SK-N-SH (cell line): Measurements from ENCODE around the gene GPC5. TPM values are rescaled to one million over a fixed set of nuclear protein-coding genes. Genes with fewer than 3 reads are reported as not detected.
A peak's percentile ranks its signal among the peaks of the same experiment; 100 is the strongest.

ENCODE experiments used
- CTCF ChIA-PET: fragments of 300-600, 350-600 bp; formaldehyde crosslinking; extraction: SDS; loops from one replicate; lab custom pipeline; 2021; lab: Yijun Ruan, JAX
- POLR2A ChIA-PET: fragments of 350-600 bp; sonication (Branson Sonifier 250); formaldehyde crosslinking; extraction: SDS; loops from one replicate; lab custom pipeline; 2020; ENCODE audit warnings: antibody characterized with exemption, inconsistent platforms; lab: Yijun Ruan, JAX
- DNase-seq: peaks from one replicate; pipeline ENCODE4 v3.0.0; 2012
- H2AFZ ChIP-seq: fragments of 200-600 bp; sonication (generic); 2 replicates; pipeline ENCODE4 v1.8.1; 2016; ENCODE audit warnings: antibody characterized with exemption, mild to moderate bottlenecking, low read depth
- H3F3A ChIP-seq: fragments of 200-600 bp; sonication (generic); replicated peaks from 2 replicates; pipeline ENCODE3; 2016; ENCODE audit warnings: antibody characterized with exemption, mild to moderate bottlenecking; ENCODE audit not compliant: insufficient read depth
- H3K27ac ChIP-seq, 2 experiments: fragments of 200-500 bp in 1 of 2; fragments of 200-600 bp in 1 of 2; sonication (Bioruptor generic) in 1 of 2; sonication (generic), shearing (Covaris generic) in 1 of 2; 2 replicates each; pipeline versions ENCODE4 v1.5.1 to v1.6.1; 2014 to 2016; ENCODE audit warnings: low read depth in 2 of 2, inconsistent platforms in 1 of 2, low read length in 1 of 2, mild to moderate bottlenecking in 1 of 2, mixed read lengths in 1 of 2
- H3K27me3 ChIP-seq: fragments of 200-600 bp; sonication (generic), shearing (Covaris generic); 2 replicates; pipeline ENCODE4 v1.6.1; 2016; ENCODE audit warnings: mixed run types; ENCODE audit not compliant: insufficient read depth
- H3K36me3 ChIP-seq, 2 experiments: fragments of 200-500 bp in 1 of 2; fragments of 200-600 bp in 1 of 2; sonication (Bioruptor generic) in 1 of 2; sonication (generic) in 1 of 2; replicated peaks in 1 of 2; 2 replicates each; pipeline versions ENCODE3 to v1.5.1; 2014 to 2016; ENCODE audit warnings: low read length in 1 of 2, mild to moderate bottlenecking in 1 of 2; ENCODE audit not compliant: insufficient read depth in 2 of 2, control insufficient read depth in 1 of 2
- H3K4me1 ChIP-seq, 2 experiments: fragments of 200-500 bp in 1 of 2; fragments of 200-600 bp in 1 of 2; sonication (Bioruptor generic) in 1 of 2; sonication (generic), shearing (Covaris generic) in 1 of 2; 2 replicates each; pipeline versions ENCODE4 v1.5.1 to v1.6.1; 2014 to 2016; ENCODE audit warnings: low read depth in 1 of 2, low read length in 1 of 2, mixed run types in 1 of 2; ENCODE audit not compliant: insufficient read depth in 2 of 2, control insufficient read depth in 1 of 2
- H3K4me2 ChIP-seq: fragments of 200-600 bp; sonication (generic), shearing (Covaris generic); 2 replicates; pipeline ENCODE4 v1.6.1; 2017; ENCODE audit warnings: mixed run types
- H3K4me3 ChIP-seq, 2 experiments: fragments of 200-500 bp in 1 of 2; fragments of 200-600 bp in 1 of 2; sonication (Bioruptor generic) in 1 of 2; sonication (generic), shearing (Covaris generic) in 1 of 2; 2 replicates each; pipeline versions ENCODE4 v1.5.1 to v1.8.1; 2014 to 2016; ENCODE audit warnings: low read depth in 2 of 2, inconsistent platforms in 1 of 2, low read length in 1 of 2, mild to moderate bottlenecking in 1 of 2, mixed read lengths in 1 of 2, moderate library complexity in 1 of 2
- H3K79me2 ChIP-seq: fragments of 200-600 bp; sonication (generic); 2 replicates; pipeline ENCODE4 v1.8.1; 2017; ENCODE audit warnings: mild to moderate bottlenecking; ENCODE audit not compliant: insufficient read depth
- H3K9ac ChIP-seq: fragments of 200-600 bp; sonication (generic); 2 replicates; pipeline ENCODE4 v1.6.1; 2017; ENCODE audit warnings: mixed run types
- H3K9me2 ChIP-seq: fragments of 200-600 bp; sonication (generic); 2 replicates; pipeline ENCODE4 v1.6.1; 2017; ENCODE audit warnings: mixed run types
- H3K9me3 ChIP-seq: fragments of 200-600 bp; sonication (generic); 2 replicates; pipeline ENCODE4 v1.6.1; 2017; ENCODE audit warnings: mixed run types, mild to moderate bottlenecking, moderate library complexity
- H4K20me1 ChIP-seq: fragments of 200-600 bp; sonication (generic); 2 replicates; pipeline ENCODE4 v1.6.1; 2017; ENCODE audit warnings: mild to moderate bottlenecking, mixed run types; ENCODE audit not compliant: insufficient read depth
- CHD2 ChIP-seq: fragments of 150-350 bp; IDR thresholded peaks from 2 replicates; pipeline ENCODE4 v1.6.1; 2018; ENCODE audit warnings: low read length; ENCODE audit not compliant: partially characterized antibody
- ELF1 ChIP-seq: IDR thresholded peaks from 2 replicates; pipeline ENCODE4 v1.4.0; 2012
- EP300 ChIP-seq, 2 experiments: IDR thresholded peaks; 2 replicates each; pipeline versions ENCODE4 v1.4.0 to v1.6.1; 2012; ENCODE audit warnings: borderline replicate concordance in 1 of 2, low read depth in 1 of 2, low read length in 1 of 2
- EZH2phosphoT487 ChIP-seq: fragments of 200-600 bp; sonication (generic); IDR thresholded peaks from 2 replicates; pipeline ENCODE4 v1.6.1; 2017; ENCODE audit warnings: low read depth, mixed run types, mild to moderate bottlenecking, antibody characterized with exemption, moderate library complexity, borderline replicate concordance
- FOSL2 ChIP-seq: IDR thresholded peaks from 2 replicates; pipeline ENCODE4 v1.4.0; 2012; ENCODE audit warnings: low read depth, mild to moderate bottlenecking, moderate library complexity, borderline replicate concordance
- FOXJ3 ChIP-seq: sonication (generic); formaldehyde crosslinking; IDR thresholded peaks from 2 replicates; pipeline ENCODE4 v1.5.1; 2020; ENCODE audit warnings: mild to moderate bottlenecking, missing genetic modification reagents
- GABPA ChIP-seq: IDR thresholded peaks from 2 replicates; pipeline ENCODE4 v1.4.0; 2012; ENCODE audit warnings: low read depth, mild to moderate bottlenecking
- GATA2 ChIP-seq: sonication (generic); formaldehyde crosslinking; IDR thresholded peaks from 2 replicates; pipeline ENCODE4 v1.5.0; 2020; ENCODE audit warnings: mild to moderate bottlenecking, missing genetic modification reagents
- MEF2A ChIP-seq: IDR thresholded peaks from 2 replicates; pipeline ENCODE4 v1.4.0; 2012; ENCODE audit warnings: low read depth, borderline replicate concordance
- MXI1 ChIP-seq: IDR thresholded peaks from 2 replicates; pipeline ENCODE4 v1.6.1; 2012; ENCODE audit warnings: mild to moderate bottlenecking, low read depth, low read length, improper control_type of control experiment
- POLR2AphosphoS5 ChIP-seq: IDR thresholded peaks from 2 replicates; pipeline ENCODE4 v1.6.1; 2012; ENCODE audit warnings: low read depth, low read length
- RAD21 ChIP-seq: IDR thresholded peaks from 2 replicates; pipeline ENCODE4 v1.6.1; 2012; ENCODE audit warnings: mild to moderate bottlenecking, low read length
- RFX5 ChIP-seq: IDR thresholded peaks from 2 replicates; pipeline ENCODE4 v1.6.1; 2012; ENCODE audit warnings: mild to moderate bottlenecking, improper control_type of control experiment, low read length
- SMC3 ChIP-seq: IDR thresholded peaks from 2 replicates; pipeline ENCODE4 v1.6.1; 2012; ENCODE audit warnings: low read depth, low read length, improper control_type of control experiment
- TCF12 ChIP-seq: IDR thresholded peaks from 2 replicates; pipeline ENCODE4 v1.4.0; 2012
- YY1 ChIP-seq: IDR thresholded peaks from 2 replicates; pipeline ENCODE4 v1.4.0; 2012; ENCODE audit warnings: low read depth, mild to moderate bottlenecking
- WGBS: methylation state at CpG from one replicate; pipeline ENCODE4 v1.1.6; 2017; ENCODE audit warnings: low lambda C conversion rate; 5-methylcytosine and 5-hydroxymethylcytosine counted together
- polyA plus RNA-seq, 3 experiments: library from polyadenylated mRNA; depleted of rRNA; stranded (reverse); fragments of >200 nt; gene quantifications; 2 replicates each; pipeline ENCODE4 v1.2.3, GENCODE V29; 2012
- TF ChIP-seq, protein P1 (sequence below): fragments of 200-600 bp; sonication (generic); IDR thresholded peaks from 2 replicates; pipeline ENCODE4 v1.6.1; 2017; ENCODE audit warnings: antibody characterized with exemption, mild to moderate bottlenecking, moderate library complexity

The GPC5 gene
- polyA plus RNA-seq, 1 of the 3 experiments (the other 2 are of a cell fraction): 0.03 TPM

DNA sequence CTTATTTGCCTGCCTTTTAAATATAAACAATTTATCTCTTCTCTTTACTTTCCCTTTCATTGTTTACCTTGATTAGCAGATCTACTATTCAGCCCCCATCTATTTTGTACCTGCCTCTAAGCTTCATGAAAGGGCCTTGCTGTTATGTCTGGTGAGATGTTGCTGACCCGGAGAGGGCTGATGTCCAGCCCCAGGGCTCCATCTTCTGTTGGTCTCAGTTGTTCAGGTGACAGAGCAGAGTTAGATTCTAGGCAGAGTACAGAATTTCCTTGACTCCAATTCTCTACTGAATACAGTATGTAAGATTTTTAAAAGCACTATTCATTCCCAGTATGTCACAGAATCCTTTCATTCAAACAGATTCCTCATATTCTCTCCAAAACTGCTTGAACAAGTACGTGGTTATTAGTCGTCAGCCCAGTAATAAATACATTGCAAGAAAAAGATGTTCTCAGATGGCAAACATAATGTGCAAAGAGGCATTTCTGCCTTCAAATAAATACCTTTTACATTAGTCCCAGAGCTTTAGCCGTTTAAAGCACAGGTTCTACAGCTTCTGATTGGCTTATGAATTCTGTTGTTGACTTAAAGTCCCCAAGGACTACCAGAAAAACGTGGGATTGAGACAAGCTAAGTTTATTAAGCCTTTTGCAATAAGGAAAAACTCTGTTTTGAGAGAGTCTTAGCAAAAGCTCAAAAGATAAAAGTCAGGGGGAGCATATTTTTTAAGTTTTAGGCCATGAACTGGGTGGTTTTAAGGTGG, 159.1 kb downstream of the GPC5 start:
- no peak for DNase-seq
- Histone ChIP-seq H3K4me1 (no peaks in the 10 kb centered on the region; a peak in 1 of 4 replicates), H3K36me3 (no peaks in the 10 kb centered on the region), H4K20me1 (no peaks in the 10 kb centered on the region), H3K27ac (no peak overlapping the region), H3K27me3 (no peaks in the 10 kb centered on the region), H3K9ac (no peak overlapping the region), H3K79me2 (no peaks in the 10 kb centered on the region), H3K4me2 (no peak overlapping the region), H3K9me2 (no peaks in the 10 kb centered on the region), H3K9me3 (no peaks in the 10 kb centered on the region), H2AFZ (no peak overlapping the region), H3K4me3 (no peak overlapping the region), H3F3A (no peaks in the 10 kb centered on the region)
- ChIA-PET POLR2A (no interaction called here), CTCF (interaction anchor here (1.0 to 1.8 kb wide), 6 partner anchors 13 to 176 kb away, joined by 3 to 6 read pairs (median 3); no protein-coding TSS in a partner anchor)
- peak; percentile 20; the same call in 1 of the 2 replicates for TF ChIP-seq RAD21
- TF ChIP-seq MXI1: no peak
- 41% methylated on average over 5 of the region's 5 CpGs for WGBS

- H3K27ac ChIP-seq: peak overlapping the region in 1 of 2 experiments; percentile 88; a peak in 1 of 4 replicates
- WGBS: 34% methylated on average over 5 of the region's 5 CpGs
- ChIA-PET CTCF (interaction anchor here (0.7 to 1.4 kb wide), 3 partner anchors 13 to 158 kb away, joined by 3 to 7 read pairs (median 3); no protein-coding TSS in a partner anchor), POLR2A (no interaction called here)
- no peaks in the 10 kb centered on the region for H3K9me3 ChIP-seq
- H3K27me3 ChIP-seq: no peaks in the 10 kb centered on the region
- no peaks in the 10 kb centered on the region for H3K79me2 ChIP-seq
- H2AFZ ChIP-seq: no peak overlapping the region
- H3K4me2 ChIP-seq: no peak overlapping the region
- H3K9ac ChIP-seq: no peak overlapping the region
- no peaks in the 10 kb centered on the region for H3F3A ChIP-seq
- no peaks in the 10 kb centered on the region for H3K9me2 ChIP-seq
- H3K4me3 ChIP-seq: no peak overlapping the region
- no peak for DNase-seq
- TF ChIP-seq GATA2 (no peak), MXI1 (peak; percentile 41; the same call in 1 of the 2 replicates), RAD21 (peak; percentile 22), EP300 (IDR thresholded peaks at IDR 0.05; ENCODE audit: borderline replicate concordance in 1 of 2, low read depth in 1 of 2, low read length in 1 of 2) (peak in 1 of 2 experiments; percentile 30; a peak in 1 of 4 replicates)
- TF ChIP-seq, all 33 proteins: peak for 3
- peaks cover 0 to 9% of the 10 kb centered on the region in 2 experiments; a peak in 2 of 4 replicates for H3K4me1 ChIP-seq
- H4K20me1 ChIP-seq: no peaks in the 10 kb centered on the region
- no peaks in the 10 kb centered on the region for H3K36me3 ChIP-seq
Measured at GRCh38 chr13:91563799-91564198, 165.4 kb downstream of the GPC5 start.

DNA sequence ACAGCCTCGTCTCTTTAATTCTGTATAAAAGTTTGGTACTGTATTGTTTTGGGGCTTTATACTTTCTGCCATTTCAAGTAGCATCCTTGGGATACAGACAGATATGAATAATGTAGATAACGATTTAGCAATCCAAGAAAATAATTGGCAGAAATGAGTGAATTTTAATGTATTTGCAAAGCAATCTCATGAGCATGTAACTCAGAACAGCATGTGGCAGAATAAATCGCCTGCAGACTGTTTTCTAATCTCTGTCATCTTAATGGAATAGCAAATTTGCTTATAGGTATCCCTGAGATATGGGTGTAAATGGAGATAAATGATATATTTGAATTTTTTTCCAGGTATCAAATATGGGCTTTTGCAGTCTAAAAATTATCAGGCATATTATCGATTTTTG, 166.0 kb downstream of the GPC5 start:
- ChIA-PET CTCF (interaction anchor here (1.0 to 1.4 kb wide), 2 partner anchors 13 to 115 kb away, joined by 3 to 7 read pairs; no protein-coding TSS in a partner anchor), POLR2A (no interaction called here)
- Histone ChIP-seq H3K4me1 (peaks cover 0 to 9% of the 10 kb centered on the region in 2 experiments; a peak in 2 of 4 replicates), H3K9me3 (no peaks in the 10 kb centered on the region), H3K36me3 (no peaks in the 10 kb centered on the region), H3K4me3 (no peak overlapping the region), H4K20me1 (no peaks in the 10 kb centered on the region), H3K4me2 (no peak overlapping the region), H2AFZ (no peak overlapping the region), H3F3A (no peaks in the 10 kb centered on the region), H3K9me2 (no peaks in the 10 kb centered on the region), H3K9ac (no peak overlapping the region), H3K27ac (peak overlapping the region in 1 of 2 experiments; percentile 88; a peak in 1 of 4 replicates), H3K27me3 (no peaks in the 10 kb centered on the region), H3K79me2 (no peaks in the 10 kb centered on the region)
- WGBS: 9% methylated on average over 4 of the region's 4 CpGs
- DNase-seq: peak; percentile 28
- TF ChIP-seq ELF1 (no peak), GABPA (no peak), POLR2AphosphoS5 (no peak), FOSL2 (no peak), CHD2 (peak; percentile 67), TCF12 (0 out of 2 replicates have a peak, but pooled peaks have one; percentile 5), SMC3 (no peak), YY1 (no peak), MXI1 (no peak), EZH2phosphoT487 (no peak), MEF2A (no peak), FOXJ3 (0 out of 2 replicates have a peak, but pooled peaks have one; percentile 54), RFX5 (no peak), GATA2 (peak; percentile 94)
- TF ChIP-seq, protein P1, sequence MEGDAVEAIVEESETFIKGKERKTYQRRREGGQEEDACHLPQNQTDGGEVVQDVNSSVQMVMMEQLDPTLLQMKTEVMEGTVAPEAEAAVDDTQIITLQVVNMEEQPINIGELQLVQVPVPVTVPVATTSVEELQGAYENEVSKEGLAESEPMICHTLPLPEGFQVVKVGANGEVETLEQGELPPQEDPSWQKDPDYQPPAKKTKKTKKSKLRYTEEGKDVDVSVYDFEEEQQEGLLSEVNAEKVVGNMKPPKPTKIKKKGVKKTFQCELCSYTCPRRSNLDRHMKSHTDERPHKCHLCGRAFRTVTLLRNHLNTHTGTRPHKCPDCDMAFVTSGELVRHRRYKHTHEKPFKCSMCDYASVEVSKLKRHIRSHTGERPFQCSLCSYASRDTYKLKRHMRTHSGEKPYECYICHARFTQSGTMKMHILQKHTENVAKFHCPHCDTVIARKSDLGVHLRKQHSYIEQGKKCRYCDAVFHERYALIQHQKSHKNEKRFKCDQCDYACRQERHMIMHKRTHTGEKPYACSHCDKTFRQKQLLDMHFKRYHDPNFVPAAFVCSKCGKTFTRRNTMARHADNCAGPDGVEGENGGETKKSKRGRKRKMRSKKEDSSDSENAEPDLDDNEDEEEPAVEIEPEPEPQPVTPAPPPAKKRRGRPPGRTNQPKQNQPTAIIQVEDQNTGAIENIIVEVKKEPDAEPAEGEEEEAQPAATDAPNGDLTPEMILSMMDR: no peak
